Superior temporal gyrus (tissue), 1 donor: Measurements from ENCODE around the gene ACVR1B.

ENCODE experiments used
- DNase-seq: peaks from one replicate; pipeline ENCODE4 v3.0.0-alpha.2; 2016; ENCODE audit errors: extremely low spot score

Gene ACVR1B

GRCh38 chr12:51951199-51951842 is at the start of gene ACVR1B:
Gene ACVR1B, plus strand, starts transcription at chr12:51951699. Its CDS starts 45 bp downstream, at chr12:51951744.
- DNase-seq, result peak; percentile 83

GRCh38 chr12:51901881-51902280 is 49.6 kb upstream of the ACVR1B start:
- DNase-seq, result no peak

DNA sequence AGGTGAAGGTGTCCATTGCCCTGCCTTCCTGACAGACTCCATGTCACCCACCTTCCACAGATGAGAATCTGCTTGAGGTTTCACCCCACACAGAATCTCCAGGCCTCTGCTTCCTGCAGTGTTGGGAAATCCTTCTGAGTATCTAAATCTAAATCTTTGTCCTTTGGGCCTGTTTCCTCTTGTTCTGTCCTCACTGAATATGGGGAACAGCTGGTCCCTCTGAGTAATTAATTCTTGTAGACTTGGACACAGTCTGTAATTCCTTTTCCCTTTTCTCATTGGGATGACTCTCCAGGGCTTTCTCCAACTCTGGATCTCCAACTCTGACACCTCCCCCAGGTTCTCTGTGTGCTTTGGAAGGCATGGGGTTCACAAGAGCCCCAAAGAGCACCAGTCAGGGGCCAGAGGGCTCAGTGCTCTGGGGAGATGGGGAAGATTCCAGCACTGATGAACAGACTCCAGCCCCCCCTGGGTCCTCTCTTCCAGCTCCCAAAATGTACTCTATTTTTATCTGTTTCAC is 46.5 kb upstream of the ACVR1B start:
- DNase-seq, result no peak

- DNase-seq, result no peak
These were observed 45.7 kb upstream of the ACVR1B start for GRCh38 chr12:51905471-51906429.

DNA sequence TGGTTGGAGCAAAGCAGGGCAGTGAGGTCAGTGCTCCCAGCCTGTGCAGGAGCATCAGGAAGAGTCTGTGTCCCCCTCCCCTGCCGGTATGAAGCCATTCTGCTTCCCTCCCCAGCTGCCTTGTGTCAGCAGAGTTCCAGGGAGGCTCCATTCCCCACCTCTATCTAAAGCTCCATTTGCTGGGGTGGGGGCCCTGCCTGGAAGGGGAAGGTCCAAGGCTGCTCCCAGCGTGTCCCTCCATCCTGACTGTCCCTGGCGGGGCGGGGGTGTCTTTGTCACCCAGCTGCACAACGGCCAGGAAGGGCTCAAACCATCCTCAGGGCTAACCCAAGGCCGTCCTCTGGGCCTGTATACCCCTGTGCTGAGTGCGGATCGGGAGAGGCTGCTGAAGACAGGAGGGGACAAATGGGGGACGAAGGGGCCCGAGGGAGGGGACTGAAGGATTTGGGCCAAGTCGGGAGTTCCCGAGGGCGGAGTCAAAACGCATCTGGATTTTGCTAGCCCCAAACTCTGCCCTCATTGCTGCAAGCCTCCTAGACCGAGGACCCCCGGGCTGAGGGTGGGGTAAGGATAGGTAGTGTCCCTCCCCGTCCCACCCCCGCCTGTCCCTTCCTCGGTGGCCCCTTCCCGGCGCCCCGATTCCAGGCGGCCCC is 44.9 kb upstream of the ACVR1B start:
- DNase-seq, result no peak

- no peak for DNase-seq
These were observed 44.2 kb upstream of the ACVR1B start, which contains the start of gene ACVRL1 for GRCh38 chr12:51907083-51907855. Gene ACVRL1, plus strand, starts transcription at chr12:51907504. Its CDS starts 4,971 bp downstream, at chr12:51912475.

DNA sequence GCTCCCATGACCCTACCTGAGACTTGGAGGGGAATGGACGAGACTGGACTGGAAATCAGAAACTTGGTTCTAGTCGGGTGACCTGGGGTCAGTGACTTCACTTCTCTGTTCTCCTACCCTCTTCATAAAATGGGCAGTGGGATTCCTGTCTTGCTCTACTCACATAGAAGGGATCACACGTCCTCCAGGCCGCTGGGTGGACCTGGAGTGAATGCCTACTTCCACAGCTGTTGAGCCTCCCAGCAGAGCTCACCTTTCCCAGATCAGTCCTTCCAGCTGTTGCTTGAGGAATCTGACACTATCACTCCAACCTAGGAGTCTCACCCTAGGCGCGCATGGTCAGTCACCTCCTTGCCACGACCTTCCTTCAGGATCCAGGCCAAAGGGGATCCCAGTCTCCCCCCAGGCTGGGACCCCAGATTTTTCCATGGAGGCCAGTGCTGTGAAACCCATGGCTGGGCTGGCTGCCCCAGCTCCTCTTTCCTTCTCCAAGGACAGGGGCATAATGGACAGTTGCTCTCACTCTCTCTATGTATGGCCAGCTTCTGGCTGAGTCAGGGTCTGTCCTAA is 43.6 kb upstream of the ACVR1B start:
- DNase-seq, result no peak

DNA sequence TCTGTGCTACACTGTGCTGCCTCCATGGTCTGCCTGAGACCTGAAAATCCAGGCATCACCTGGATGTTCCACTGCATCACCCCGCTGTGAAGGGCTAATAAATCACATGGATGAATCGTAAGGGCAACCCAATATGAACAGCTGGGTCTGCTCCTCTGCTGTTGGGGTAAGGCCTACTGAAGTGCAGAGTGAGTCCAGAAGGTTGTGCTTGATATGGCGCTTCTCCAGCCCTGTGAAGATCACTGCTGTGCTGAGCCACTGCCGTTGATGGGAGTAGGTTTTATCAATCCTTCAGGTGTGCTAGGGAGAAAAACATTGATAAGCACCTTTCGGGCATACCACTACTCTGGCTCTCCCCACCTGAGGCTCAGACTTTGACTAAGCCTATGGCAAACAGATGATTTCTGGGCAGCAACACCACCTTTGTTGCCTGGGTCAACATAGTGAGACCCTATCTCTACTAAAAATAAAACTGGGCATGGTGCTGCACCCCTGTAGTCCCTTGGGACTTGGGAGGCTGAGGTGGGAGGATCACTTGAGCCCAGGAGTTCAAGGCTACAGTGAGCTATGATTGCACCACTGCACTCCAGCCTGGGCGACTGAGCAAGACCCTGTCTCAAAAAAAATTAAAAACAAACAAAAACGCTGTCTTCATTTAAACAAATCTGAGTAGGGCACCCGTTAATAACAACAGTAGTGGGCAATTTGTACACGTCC is 42.5 kb upstream of the ACVR1B start:
- no peak for DNase-seq

DNA sequence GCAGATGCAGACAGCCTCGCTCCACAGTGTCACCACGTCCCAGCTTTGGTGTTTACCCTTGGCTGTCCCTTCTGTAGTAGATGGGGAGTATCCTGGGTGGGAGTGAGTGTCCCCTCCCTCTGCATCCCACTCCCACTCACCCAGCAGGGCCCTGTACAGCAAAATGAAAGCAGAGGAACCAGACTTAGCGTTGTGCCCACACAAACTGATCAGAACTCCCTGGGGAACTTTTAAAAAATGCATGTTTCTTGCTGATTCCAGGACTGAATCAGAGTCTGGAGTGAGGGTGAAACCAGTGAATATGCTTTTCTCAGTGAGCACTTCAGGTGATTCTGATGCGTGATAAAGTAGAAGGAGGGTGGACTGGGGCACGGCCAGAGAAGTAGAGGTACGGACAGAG is 41.3 kb upstream of the ACVR1B start:
- DNase-seq, result no peak

- no peak for DNase-seq
These were observed 40.8 kb upstream of the ACVR1B start for GRCh38 chr12:51910691-51911090.

DNA sequence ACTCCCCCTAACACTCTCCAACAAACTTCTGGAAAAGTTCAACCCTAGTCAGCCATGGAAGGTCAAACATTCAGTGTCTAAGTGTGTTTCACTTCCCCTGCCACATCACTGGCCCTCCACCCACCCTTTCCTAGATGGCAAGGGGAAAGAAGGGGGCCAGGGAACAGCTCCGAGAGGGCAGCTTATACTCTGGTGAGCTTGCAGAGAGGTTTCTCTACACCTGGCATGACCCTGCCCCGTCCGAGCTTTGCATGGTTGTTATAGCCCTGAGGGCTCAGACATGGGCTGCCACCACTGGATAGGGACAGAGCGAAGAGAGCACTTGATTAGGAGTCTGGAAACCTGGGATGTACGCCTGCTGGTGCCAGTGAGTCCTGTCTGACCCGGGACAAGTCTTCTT is 40.2 kb upstream of the ACVR1B start:
- DNase-seq, result no peak

- DNase-seq, result no peak
These were observed 39.4 kb upstream of the ACVR1B start for GRCh38 chr12:51911788-51912711.

- DNase-seq, result no peak
These were observed 38.1 kb upstream of the ACVR1B start for GRCh38 chr12:51913071-51914033.

- no peak for DNase-seq
These were observed 37.2 kb upstream of the ACVR1B start for GRCh38 chr12:51914034-51914923.

- DNase-seq, result no peak
These were observed 36.4 kb upstream of the ACVR1B start for GRCh38 chr12:51915003-51915625.

GRCh38 chr12:51915951-51916350 is 35.5 kb upstream of the ACVR1B start:
- DNase-seq, result no peak
